ENCODE data around the gene TUBB3.
"Not testable (repeated sequence)": the region's sequence is repeated elsewhere in the genome, so short reads cannot be mapped to it uniquely, and the experiment has no call there.

The TUBB3 gene

DNA sequence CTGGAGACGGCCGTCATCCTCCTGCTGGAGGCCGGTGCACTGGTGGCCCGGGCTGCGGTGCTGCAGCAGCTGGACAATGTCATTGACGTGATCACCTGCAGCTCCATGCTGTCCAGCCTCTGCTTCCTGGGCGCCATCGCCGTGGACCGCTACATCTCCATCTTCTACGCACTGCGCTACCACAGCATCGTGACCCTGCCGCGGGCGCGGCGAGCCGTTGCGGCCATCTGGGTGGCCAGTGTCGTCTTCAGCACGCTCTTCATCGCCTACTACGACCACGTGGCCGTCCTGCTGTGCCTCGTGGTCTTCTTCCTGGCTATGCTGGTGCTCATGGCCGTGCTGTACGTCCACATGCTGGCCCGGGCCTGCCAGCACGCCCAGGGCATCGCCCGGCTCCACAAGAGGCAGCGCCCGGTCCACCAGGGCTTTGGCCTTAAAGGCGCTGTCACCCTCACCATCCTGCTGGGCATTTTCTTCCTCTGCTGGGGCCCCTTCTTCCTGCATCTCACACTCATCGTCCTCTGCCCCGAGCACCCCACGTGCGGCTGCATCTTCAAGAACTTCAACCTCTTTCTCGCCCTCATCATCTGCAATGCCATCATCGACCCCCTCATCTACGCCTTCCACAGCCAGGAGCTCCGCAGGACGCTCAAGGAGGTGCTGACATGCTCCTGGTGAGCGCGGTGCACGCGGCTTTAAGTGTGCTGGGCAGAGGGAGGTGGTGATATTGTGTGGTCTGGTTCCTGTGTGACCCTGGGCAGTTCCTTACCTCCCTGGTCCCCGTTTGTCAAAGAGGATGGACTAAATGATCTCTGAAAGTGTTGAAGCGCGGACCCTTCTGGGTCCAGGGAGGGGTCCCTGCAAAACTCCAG, 3.4 kb upstream of the TUBB3 start:
- DNase-seq = no peak

DNA sequence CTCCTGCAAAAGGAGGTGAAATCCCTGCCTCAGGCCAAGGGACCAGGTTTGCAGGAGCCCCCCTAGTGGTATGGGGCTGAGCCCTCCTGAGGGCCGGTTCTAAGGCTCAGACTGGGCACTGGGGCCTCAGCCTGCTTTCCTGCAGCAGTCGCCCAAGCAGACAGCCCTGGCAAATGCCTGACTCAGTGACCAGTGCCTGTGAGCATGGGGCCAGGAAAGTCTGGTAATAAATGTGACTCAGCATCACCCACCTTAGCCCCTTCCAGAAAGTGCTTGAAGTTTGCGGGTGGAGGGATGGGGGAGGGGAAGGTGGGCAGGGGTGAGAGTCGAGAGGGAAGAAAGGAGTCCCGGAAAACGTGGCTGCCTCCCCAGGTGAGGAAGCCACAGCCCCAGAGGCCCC, 2.4 kb upstream of the TUBB3 start:
- DNase-seq = no peak

DNA sequence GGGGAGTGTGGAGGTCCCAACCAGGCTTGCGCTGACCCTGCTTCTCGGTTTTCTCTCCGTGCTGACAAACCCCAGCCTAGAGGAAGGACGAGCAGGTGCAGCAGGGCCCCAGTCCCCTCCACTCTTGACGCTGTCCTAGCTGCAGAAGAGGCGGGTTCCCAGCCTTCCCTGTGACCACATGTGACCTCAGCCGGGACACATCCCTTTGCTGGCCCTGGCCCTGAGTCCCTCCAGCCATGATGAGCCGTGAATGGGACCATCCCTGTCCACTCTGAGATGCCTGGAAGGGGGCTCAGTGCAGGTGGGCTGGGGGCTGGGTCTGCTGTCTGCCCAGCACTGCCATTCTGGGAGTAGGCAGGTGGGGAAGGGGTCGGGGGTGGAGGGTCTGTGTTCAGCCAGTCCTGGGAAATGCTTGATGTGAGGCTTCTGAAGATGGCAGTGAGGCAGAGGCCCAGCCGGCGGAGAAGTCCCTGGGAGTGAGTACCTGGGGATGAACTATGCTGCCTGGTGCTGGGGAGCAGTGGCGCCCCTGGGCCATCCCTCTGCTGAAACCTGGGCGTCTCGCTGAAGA, 1.9 kb upstream of the TUBB3 start:
- DNase-seq = no peak

DNA sequence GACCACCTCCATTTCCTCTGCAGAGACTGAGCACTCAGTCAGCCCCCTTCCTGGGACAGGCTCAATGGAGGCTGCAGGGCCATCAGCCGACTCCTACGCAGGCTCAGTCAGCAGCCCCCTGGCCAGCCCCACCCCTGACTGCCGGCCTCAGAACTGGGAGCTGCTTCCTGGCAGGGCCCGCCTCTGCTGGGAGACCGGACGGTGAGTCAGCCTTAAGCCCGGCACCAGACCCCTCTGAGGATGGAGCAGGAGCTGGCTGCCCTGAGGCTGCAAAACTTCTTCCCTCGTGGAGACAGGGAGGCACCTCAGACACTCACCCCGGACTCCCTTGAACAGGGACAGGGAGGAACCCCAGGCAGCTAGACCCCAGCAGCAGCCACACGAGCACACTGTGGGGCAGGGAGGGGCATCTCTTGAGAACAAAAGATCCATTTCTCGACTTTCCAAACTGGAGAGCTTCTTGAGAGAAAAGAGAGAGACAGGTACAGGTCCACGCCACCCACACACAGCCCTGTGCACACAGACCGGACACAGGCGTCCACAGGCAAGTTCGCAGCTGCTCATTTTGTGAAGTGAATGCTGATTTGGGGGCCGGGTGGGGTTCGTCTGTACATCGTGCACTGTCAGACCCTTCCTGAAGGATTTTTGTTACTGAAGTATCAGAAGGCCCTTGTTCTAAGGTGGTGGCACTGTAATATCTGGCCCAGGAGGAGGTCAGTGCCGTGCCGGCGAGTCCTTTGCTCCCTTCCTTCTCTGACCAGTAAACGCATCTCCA, 1.3 kb upstream of the TUBB3 start:
- DNase-seq = no peak

DNA sequence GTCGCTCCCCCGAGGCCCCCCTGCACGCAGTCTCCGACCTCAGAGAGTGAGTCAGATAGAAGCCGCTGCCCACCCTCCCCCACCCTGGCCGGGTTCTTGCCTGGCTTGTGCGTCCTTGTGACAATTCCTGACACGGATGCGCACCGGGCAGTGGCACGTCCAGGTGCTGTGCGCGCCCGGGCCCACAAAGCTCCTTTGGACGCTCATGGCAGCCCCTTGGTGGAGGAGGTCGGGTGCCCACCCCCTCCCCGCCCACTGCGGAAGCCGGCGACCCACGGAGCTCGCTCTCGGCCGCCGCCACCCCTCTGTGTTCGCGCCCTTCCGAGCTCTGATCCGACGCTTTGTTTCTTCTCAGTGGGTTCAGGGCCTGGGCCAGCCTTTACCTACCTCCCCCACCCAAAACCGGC, 662 bp upstream of the TUBB3 start:
- DNase-seq = no peak

DNA sequence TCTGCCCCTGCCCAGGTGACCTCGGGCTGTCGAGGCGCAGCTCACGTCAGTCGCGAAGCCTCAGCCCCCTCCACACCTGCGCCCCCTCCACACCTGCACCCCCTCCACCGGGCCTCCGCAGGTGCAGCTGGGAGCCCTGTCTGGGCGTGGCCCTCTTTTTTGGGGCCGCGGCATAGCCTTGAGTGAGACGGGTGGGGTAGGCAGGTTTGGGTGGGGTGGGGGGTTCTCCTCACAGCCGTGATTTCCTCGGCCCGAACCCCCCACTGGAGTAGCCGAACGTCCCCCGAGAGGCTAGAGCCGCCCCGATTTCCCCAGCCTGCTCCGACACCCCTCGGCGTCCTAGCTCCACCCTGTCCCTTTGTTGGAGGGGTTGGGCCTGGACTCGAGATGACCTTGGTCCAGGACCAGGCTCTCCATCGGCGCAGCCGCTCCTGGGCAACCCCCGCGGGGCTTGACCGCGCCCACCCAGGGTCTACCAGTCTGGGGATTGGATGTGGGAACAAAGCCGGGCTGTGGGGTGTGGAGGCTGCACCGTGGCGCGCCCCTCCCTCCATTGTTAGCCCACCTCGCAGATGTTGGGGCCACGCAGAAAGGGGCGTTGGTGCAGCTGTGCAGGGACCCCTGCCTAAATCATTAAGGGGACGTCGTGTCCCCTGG, 626 bp downstream of the TUBB3 start:
- DNase-seq = no peak

DNA sequence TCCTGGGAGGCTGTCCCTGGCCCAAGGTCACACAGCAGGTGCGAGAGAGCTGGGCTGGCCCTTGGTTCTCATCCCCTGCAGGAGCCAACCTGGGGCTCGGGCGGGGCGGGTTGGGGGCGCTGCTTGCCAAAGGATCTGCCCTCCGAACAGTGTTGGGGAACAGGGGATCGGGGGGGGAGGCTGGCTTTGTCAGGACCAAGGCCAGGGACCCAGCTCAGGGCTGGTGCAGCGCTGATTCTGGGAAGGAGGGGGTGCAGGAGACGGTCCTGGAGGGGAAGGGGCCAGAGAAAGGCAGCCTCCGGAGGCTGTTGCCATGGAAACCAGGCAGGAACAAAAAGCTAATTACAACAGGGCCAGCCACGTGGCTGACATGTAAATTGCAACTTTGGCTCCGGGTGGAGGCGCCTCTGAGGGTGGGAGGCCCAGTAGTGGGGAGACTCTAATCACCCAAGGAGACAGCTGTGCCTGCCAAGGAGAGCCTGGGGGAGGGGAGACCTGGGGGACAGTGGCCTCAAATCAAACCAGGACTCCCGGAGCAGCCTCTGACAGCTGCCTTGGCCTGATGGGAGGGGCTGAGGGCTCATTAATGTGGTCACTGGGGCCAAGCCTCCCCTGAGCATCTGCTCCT, 1.3 kb downstream of the TUBB3 start:
- DNase-seq = peak; percentile 42

DNA sequence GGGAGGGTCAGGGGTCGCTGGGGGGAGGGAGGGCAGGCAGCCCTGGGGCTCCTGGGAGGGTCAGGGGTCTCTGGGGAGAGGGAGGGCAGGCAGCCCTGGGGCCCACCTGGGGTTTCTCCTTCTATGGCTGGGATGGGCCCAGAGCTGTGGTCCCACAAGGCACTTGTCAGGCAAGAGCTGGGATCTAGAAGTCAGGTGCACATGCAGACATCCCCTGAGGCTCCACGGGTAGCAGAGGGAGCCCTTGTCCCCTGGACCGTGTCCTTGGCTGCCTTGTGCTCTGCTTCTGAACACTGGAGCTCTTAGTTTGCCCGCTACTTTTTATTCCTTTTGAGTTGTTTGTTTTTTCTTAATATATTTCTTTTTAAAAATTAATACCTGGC, 1.8 kb downstream of the TUBB3 start:
- DNase-seq = no peak

DNA sequence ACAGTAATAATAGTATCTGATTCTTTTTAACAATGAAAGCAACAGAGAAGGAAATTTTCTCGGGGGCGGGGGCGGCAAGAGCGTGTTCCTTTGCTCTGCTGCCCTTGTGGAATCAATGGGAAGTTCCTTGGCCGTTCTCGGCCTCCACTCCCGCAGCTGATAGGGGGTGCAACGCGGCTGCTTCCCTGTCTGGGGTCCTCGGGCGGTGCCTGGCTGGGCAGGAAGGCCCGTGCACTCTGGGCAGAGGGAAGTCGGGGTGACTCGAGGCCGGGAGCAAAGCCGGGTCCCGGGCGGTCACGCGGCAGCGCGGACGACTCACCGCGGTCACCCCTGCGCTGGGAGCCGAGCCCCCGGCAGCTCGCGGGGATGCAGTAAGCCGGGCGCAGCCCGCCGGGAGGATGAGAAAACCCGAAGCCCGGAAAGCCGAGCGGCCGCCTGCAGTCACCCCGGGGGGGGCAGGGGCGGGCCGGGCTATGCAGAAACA, 2.5 kb downstream of the TUBB3 start:
- DNase-seq = no peak

DNA sequence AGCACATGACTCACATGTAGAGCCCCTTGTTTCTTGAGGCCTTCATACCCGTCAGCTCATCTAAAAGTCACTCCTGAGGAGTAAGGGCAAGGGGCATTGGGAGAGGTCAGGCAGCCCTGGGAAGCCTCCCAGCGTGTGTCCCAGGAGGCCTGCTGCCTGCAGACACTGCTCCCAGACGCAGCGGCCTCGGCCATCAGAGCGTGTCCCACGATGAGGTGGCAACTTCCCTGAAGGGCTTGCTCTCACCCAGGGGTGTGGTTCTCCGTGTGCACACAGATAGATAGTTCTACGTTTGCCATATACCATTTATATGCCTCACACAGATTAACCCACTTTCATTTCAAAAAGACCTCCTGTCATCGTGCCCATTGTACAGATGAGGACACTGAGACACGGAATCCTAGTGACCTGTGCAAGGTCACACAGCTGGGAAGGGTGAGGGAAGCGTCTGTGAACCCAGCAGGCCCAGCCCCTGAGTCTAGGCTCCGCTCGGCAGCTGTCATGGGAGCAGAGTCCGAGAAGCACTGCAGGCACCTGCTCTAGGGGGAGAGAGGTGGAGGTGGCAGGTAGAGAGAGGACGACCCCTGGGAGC, 8.3 kb downstream of the TUBB3 start:
- DNase-seq = no peak

DNA sequence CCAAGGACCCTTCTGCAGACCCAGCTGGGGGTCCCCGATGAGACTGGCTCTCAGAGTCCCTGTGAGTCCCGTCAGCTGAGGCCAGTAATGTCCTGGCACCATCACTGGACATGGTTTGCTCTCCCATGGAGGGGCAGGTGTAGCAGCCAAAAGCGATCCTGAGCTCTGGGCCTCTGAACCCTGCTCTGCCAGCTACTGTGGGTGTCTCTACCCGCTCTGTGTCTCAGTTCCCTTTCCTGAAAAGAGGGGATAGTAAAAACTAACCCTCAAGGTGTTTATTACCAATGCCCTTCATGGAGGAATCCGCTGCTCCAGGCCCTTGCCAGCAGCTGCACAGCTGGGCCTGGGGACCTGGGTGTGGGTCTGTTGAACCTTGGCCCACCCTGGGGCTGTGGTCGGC, 8.8 kb downstream of the TUBB3 start:
- no peak for DNase-seq

DNA sequence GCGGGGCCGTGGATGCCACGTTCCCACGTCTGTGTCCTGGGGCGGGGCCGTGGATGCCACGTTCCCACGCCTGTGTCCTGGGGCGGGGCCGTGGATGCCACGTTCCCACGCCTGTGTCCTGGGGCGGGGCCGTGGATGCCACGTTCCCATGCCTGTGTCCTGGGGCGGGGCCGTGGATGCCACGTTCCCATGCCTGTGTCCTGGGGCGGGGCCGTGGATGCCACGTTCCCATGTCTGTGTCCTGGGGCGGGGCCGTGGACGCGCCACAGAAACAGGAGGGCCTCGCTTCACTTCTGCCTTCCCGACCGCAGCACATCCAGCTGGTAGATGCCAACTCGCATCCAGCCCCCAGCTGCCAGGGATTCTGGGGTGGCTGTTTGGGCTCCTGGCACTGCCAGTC, 10.9 kb downstream of the TUBB3 start:
- DNase-seq = not testable (repeated sequence)

DNA sequence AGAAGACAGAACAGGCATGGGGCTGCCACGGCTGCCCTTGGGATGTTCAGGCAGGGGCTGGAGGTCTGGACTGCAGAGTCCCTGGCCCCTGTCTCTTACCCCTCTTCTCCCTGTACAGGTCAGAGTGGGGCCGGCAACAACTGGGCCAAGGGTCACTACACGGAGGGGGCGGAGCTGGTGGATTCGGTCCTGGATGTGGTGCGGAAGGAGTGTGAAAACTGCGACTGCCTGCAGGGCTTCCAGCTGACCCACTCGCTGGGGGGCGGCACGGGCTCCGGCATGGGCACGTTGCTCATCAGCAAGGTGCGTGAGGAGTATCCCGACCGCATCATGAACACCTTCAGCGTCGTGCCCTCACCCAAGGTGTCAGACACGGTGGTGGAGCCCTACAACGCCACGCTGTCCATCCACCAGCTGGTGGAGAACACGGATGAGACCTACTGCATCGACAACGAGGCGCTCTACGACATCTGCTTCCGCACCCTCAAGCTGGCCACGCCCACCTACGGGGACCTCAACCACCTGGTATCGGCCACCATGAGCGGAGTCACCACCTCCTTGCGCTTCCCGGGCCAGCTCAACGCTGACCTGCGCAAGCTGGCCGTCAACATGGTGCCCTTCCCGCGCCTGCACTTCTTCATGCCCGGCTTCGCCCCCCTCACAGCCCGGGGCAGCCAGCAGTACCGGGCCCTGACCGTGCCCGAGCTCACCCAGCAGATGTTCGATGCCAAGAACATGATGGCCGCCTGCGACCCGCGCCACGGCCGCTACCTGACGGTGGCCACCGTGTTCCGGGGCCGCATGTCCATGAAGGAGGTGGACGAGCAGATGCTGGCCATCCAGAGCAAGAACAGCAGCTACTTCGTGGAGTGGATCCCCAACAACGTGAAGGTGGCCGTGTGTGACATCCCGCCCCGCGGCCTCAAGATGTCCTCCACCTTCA, 11.7 kb downstream of the TUBB3 start:
- no peak for DNase-seq

DNA sequence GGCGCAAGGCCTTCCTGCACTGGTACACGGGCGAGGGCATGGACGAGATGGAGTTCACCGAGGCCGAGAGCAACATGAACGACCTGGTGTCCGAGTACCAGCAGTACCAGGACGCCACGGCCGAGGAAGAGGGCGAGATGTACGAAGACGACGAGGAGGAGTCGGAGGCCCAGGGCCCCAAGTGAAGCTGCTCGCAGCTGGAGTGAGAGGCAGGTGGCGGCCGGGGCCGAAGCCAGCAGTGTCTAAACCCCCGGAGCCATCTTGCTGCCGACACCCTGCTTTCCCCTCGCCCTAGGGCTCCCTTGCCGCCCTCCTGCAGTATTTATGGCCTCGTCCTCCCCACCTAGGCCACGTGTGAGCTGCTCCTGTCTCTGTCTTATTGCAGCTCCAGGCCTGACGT, 12.5 kb downstream of the TUBB3 start:
- DNase-seq = not testable (repeated sequence)

DNA sequence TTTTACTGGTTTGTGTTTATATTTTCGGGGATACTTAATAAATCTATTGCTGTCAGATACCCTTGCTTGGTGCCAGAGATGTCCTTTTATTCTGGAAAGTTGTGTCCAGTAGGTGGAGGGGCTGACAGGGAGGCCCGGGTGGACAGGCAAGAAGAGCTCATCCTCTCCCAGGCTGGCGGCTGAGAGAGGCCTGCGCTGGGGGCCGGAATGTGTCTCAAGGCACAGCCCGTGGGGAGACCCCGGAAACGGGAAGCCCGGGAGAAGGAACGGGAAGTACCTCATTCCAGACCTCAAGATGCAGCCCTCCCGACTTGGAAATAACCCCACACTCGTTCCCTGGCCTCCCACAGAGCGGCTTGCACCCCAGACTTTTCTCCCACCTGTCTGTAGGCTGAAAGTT, 12.9 kb downstream of the TUBB3 start:
- no peak for DNase-seq

DNA sequence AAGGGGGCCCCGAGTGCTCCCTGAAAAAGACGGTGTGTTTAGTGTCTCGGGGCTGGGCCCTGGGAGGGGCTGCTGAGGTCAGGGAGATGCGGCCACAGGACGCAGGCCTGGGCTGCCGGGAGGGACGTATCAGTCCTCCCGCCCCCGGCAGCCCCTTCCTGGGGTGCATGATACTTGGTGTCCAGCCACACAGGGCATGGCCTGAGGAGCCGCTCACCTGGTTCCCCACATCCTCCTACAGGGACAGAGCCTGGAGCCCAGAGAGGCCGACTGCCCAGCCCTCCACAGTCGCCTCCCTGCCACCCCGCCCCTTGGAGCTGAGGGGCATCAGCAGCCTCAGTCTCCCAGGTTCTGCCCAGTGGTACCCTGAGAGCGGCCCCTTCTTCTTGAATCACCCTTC, 13.4 kb downstream of the TUBB3 start:
- no peak for DNase-seq

DNA sequence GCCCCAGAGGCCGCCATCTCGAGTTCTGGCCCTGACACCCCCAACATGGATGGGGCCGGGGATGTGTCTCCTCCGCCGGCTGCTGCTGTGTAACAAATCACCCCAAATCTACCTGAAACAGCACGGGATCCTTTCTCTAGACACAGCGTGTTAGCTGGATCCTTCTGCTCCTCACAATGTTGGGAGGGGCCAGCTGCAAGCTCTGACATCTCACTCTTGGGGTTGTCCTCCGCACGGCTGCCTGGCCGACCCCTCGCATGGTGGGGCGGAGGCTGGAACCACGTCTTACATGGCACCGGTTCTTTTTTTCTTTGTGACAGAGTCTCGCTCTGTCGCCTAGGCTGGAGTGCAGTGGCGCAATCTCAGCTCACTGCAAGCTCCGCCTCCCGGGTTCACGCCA, 13.8 kb downstream of the TUBB3 start:
- no peak for DNase-seq

DNA sequence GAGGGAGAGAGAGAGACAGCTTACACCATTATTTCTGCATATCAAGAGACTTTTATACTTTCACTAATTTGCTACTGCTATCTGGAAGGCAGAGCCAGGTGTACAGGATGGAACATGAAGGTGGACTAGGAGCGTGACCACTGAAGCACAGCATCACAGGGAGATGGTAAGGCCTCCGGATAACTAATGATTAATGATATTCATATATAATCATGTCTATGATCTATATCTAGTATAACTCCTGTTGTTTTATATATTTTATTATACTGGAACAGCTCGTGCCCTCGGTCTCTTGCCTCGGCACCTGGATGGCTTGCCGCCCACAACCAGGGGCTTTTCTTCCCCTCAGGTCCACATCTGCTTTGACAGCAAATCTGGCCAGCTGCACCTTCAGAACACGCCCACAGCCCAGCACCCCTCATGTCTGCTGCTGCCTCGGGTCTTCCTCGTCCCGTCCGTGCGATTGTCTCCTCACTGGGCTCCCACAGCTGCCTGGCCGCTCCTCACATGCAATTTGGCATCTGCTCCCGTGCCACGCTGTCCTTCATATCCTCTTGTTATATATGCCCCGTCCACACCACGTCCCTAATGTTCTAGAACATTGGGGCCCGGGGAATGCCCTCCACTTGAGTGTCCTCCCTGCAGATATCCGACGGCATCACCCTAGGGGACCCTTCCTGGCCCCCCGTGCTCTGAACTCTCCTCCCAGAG, 15.2 kb downstream of the TUBB3 start:
- DNase-seq = no peak

DNA sequence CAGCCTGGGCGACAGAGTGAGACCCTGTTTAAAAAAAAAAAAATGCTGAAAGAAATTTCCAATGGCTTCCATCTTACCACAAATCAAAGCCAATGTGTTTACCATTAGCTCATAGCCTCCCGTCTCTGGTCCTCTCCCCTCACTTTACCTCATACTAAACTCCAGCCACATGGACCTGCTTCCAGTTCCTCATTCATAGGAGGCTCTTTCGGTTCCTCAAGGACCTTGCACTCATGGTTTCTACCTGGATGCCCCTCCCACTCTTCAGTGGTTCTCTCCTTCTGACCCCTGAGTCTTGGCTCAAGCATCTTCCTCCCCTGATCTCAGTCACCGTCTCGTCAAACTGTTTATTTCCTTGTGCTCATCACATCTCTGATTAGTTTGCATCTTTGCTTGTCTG, 21.6 kb downstream of the TUBB3 start:
- DNase-seq = no peak

DNA sequence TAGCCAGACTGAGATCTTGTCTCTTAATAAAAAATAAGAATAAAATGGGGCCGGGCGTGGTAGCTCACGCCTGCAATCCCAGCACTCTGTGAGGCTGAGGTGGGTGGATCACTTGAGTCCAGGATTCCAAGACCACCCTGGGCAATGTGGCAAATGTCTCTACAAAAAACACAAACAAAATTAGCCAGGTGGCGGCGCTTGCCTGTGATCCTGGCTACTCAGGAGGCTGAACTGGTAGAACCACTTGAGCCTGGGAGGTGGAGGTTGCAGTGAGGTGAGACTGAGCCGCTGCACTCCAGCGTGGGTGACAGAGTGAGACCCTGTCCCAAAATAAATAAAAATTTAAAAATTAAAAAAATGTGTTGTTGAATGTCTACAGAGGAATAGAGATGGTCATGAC, 22.5 kb downstream of the TUBB3 start:
- no peak for DNase-seq

DNA sequence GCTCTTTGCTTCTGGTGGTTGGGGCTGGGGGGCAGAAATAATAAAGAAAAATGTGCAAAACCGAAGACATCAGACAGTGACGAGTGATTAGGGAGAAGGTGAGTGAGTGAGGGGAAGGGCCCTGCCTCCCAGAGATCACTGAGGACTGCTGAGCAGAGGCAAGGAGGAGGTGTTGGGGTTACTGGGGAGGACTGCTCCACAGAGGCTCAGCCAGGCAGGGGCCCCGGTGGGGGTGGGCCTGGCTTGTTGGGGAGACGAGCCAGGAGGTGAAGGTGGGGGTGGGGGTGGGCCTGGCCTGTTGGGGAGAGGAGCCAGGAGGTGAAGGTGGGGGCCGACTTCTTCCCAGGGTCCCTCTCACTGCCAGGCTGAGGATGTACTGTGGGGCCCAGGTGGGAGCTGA, 23.4 kb downstream of the TUBB3 start:
- DNase-seq = no peak

All from CD4-positive, alpha-beta T cell treated with Interleukin-12 subunit alpha and Interleukin-12 subunit beta, for 1 hour (primary cell).